NT2/D1 (cell line): Measurements from ENCODE around the gene FTO.

Experiments used
- DNase-seq: peaks from one replicate; pipeline ENCODE4 v3.0.0-alpha.2; 2011; ENCODE audit warnings: low read depth, low spot score
- H3K27me3 ChIP-seq: 2 replicates; pipeline ENCODE4 v1.6.0; 2011; ENCODE audit warnings: mild to moderate bottlenecking; ENCODE audit not compliant: insufficient read length, insufficient read depth
- H3K36me3 ChIP-seq: 2 replicates; pipeline ENCODE4 v1.6.1; 2011; ENCODE audit warnings: mild to moderate bottlenecking, low read length, mixed read lengths; ENCODE audit not compliant: insufficient read depth, insufficient read length
- H3K4me1 ChIP-seq: 2 replicates; pipeline ENCODE4 v1.5.1; 2011; ENCODE audit not compliant: insufficient read depth, insufficient read length
- H3K4me3 ChIP-seq: 2 replicates; pipeline ENCODE4 v1.5.1; 2011; ENCODE audit warnings: low read depth; ENCODE audit not compliant: insufficient read length
- H3K9ac ChIP-seq: 2 replicates; pipeline ENCODE4 v1.6.0; 2011; ENCODE audit warnings: low read depth; ENCODE audit not compliant: insufficient read length
- H3K9me3 ChIP-seq: 2 replicates; pipeline ENCODE4 v1.5.1; 2011; ENCODE audit warnings: mild to moderate bottlenecking, low read length; ENCODE audit not compliant: insufficient read depth
- SUZ12 ChIP-seq: IDR thresholded peaks from 2 replicates; pipeline ENCODE4 v1.6.1; 2011; ENCODE audit not compliant: insufficient read length, insufficient read depth; ENCODE audit errors: extremely low read depth
- YY1 ChIP-seq: IDR thresholded peaks from 2 replicates; pipeline ENCODE4 v1.6.1; 2011; ENCODE audit not compliant: insufficient read length, insufficient read depth
- ZNF274 ChIP-seq: IDR thresholded peaks from 2 replicates; pipeline ENCODE4 v1.6.1; 2011; ENCODE audit warnings: mild to moderate bottlenecking, low read depth, low read length

The FTO gene

DNA sequence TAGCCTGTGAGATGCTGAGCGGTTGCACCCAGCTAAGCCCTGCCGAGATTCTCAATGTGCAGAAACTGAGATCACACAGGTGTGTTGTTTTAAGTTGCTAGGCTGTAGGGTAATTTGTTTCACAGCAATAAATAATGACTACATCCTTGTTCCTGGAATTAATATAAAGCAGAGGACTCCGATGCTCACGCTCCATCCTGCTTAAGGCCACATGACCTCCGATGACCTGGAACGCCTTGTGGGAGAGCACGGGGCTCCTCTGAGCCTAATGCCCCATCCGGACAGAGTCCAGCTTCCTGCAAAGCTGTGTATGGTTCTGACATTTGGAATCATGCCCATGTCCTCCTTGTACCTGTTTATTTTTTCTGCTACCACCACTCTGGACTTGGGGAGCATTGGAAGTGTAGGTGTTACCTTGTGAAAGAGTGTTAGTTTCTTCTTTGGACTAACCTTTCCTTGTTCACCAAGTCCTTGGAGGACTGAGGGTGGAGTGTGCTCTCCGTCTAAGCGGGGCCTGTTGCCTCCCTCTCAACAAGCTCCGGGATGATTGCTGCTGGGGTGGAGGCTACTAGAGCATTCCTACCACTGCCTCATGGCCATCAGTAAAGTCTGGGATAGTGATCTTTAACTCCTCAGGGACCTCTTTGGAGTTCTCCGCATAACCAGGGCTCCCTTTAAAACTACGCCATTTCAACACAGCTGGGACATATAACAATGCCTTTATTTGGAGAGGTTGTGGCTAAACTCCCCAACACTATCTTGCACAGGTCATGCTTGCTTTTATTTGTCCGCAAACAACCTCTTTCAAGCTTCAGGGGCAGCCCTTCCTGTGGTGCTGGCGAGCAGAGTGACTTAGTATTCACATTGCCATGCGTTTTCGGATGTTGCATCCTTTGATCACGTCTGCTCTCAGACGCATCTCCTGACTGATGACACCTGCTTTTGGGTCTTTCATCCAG is 457.3 kb downstream of the FTO start:
- no peaks in the 10 kb centered on the region for H3K36me3 ChIP-seq
- H3K9me3 ChIP-seq, result no peaks in the 10 kb centered on the region
- no peaks in the 10 kb centered on the region for H3K27me3 ChIP-seq
- peaks cover 10% of the 10 kb centered on the region for H3K4me1 ChIP-seq
- H3K4me3 ChIP-seq, result no peak overlapping the region
- TF ChIP-seq YY1 (no peak), SUZ12 (no peak), ZNF274 (no peak)
- DNase-seq, result no peak
- H3K9ac ChIP-seq, result no peak overlapping the region

DNA sequence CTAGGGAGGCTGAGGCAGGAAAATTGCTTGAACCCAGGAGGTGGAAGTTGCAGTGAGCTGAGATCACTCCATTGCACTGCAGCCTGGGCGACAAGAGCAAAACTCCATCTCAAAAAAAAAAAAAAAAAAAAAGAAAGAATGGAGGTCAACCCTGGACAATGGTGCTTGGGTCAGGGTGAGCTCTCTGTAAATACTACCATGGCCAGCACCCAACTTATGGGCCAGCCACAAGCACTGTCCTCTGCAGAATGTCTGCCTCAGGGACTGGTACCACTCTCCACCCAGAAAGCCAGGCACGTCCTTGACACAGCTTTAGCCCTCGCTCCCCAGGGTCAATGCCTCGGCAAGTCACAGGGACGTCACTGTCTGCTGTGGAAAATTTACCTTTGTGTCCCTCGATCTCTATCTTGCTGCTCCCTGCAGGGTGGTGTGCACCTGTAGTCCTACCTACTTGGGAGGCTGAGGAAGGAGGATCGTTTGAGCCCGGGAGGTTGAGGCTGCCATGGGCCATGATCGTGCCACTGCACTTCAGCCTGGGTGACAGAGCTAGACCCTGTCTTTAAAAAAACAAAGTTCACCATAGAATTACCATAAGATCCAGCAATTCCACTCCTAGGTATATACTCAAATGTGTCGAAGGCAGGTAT is 459.4 kb downstream of the FTO start:
- no peaks in the 10 kb centered on the region for H3K9me3 ChIP-seq
- no peak for DNase-seq
- TF ChIP-seq YY1, result no peak
- no peak for TF ChIP-seq SUZ12
- TF ChIP-seq ZNF274, result no peak
- H3K27me3 ChIP-seq, result no peaks in the 10 kb centered on the region
- H3K9ac ChIP-seq, result no peak overlapping the region
- H3K4me3 ChIP-seq, result no peak overlapping the region
- peaks cover 10% of the 10 kb centered on the region for H3K4me1 ChIP-seq
- H3K36me3 ChIP-seq, result no peaks in the 10 kb centered on the region

DNA sequence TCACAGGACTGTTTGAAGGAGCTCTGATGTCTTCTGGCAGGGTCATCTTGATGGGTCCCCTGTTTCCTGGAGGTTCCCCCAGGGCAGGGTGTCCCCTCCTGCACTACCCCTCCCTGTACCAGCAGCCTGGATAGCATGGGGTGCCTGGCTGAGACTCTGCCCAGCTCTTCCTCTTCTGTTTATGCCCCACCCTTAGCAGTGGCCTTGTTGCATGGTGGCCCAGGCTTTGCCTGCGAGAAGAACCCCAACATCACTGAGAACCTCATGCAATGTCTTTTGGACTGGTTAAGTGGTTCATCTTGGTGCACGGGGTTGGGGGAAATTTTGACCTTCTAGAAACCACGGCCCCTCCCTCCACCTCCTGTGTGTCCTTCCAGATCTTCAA is 460.8 kb downstream of the FTO start:
- DNase-seq, result no peak
- TF ChIP-seq ZNF274, result no peak
- TF ChIP-seq YY1, result no peak
- no peak overlapping the region for H3K9ac ChIP-seq
- no peaks in the 10 kb centered on the region for H3K9me3 ChIP-seq
- peaks cover 10% of the 10 kb centered on the region for H3K4me1 ChIP-seq
- no peaks in the 10 kb centered on the region for H3K36me3 ChIP-seq
- no peak overlapping the region for H3K4me3 ChIP-seq
- H3K27me3 ChIP-seq, result no peaks in the 10 kb centered on the region

DNA sequence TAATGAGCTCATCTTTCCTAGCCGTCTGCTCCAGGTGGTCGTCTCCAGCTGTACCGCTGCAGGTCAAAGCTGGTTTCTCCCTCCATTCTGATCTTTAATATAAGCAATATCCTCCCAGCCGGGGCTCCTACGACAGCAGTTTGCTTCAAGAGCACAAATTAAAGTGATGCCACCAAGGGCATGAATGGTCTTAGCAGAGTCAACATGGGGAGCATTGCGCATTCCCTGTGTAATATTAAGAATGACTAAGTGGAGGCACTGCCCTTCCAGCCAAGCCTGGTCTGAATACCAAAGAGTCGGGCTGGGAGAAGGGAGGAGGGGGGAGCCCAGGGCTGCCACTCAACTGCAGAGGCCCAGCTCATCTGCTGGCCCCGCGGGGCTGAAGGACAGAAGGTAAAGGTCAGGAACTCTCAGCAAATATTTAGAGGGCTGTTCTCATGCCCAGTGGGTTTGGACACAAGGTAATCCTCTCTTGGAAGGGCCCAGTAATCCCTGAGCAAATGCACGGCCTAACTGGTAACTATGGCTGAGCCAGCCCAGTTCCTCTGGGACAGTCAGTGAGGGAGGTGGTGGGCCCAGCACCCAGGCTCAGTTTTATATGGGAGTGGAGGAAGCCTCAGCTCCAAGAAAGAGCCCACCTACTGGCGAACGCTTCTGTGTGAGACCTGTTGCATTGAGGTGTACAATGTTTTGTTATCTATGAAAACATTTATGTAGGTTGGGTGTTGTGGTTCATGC is 461.4 kb downstream of the FTO start:
- TF ChIP-seq YY1 (no peak), ZNF274 (no peak), SUZ12 (no peak)
- H3K9ac ChIP-seq, result no peak overlapping the region
- H3K27me3 ChIP-seq, result no peaks in the 10 kb centered on the region
- no peaks in the 10 kb centered on the region for H3K36me3 ChIP-seq
- DNase-seq, result no peak
- H3K4me1 ChIP-seq, result peaks cover 10% of the 10 kb centered on the region
- H3K9me3 ChIP-seq, result no peaks in the 10 kb centered on the region
- no peak overlapping the region for H3K4me3 ChIP-seq

DNA sequence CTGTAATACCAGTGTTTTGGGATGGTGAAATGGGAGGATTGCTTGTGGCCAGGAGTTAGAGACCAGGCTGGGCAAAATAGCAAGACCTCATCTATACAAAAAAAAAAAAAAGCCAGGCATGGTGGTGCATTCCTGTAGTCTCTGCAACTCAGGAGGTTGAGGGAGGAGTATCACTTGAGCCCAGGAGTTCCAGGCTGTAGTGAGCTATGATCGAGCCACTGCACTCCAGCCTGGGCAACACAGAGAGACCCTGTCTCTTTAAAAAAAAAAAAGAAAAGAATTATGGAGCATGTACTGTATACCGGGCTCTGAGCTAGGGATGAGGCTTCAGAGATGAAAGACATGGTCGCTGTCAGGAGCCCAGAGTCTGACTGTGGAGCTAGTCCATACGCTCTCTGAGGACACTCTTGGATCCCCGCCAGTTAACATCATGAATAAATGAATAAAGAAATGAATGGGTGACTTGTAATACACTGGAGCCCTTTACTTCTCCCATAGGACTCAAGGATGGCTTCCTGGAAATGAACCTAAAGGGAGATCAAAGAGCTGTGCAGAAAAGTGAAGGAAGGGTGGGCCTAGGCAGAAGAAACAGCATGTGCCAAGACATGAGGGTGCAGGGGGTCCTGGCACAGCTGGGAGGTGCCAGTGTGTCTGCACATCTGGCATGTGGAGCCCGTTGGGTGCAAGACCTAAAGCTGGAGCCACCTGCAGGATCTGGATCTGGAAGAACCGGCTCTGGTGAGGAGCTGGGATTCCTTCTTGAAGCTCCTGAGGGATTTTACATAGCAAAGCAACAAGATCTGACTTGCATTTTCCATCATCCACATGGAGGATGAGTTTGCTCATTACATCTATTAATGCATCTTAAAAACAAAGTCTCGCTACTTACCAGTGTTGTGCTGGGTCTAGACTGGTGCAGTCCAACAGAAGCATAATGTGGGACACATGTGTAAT is 462.2 kb downstream of the FTO start:
- no peak overlapping the region for H3K9ac ChIP-seq
- H3K4me1 ChIP-seq, result peaks cover 10% of the 10 kb centered on the region
- no peaks in the 10 kb centered on the region for H3K9me3 ChIP-seq
- no peaks in the 10 kb centered on the region for H3K36me3 ChIP-seq
- no peak overlapping the region for H3K4me3 ChIP-seq
- no peak for DNase-seq
- no peaks in the 10 kb centered on the region for H3K27me3 ChIP-seq
- TF ChIP-seq SUZ12, result no peak
- TF ChIP-seq YY1, result no peak
- no peak for TF ChIP-seq ZNF274

DNA sequence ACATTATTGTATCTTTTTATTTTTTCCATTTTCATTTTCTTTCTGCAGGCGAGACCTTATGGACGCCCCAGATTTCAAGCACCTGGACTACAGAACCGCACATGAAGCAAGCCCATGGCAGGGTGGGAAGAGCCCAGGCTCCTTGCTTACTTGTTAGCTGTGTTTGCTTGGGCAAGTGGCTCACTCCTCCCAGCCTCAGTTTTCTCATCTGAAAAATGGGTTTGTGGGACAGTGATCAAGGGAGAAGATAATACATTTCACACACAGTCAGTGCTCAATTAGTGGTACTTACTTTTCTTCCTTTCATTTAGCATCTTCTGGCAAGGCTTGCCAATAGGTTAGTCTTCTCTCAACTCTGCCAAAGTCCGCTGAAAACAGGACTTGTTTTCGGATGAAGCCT is 465.2 kb downstream of the FTO start:
- H3K27me3 ChIP-seq, result no peaks in the 10 kb centered on the region
- H3K9ac ChIP-seq, result no peak overlapping the region
- H3K4me1 ChIP-seq, result peaks cover 11% of the 10 kb centered on the region
- TF ChIP-seq YY1 (no peak), ZNF274 (no peak), SUZ12 (no peak)
- no peaks in the 10 kb centered on the region for H3K36me3 ChIP-seq
- H3K9me3 ChIP-seq, result no peaks in the 10 kb centered on the region
- DNase-seq, result no peak
- no peak overlapping the region for H3K4me3 ChIP-seq
